ENCODE data around the gene KLK11. TPM values are rescaled to one million over a fixed set of nuclear protein-coding genes. Genes with fewer than 3 reads are reported as not detected.
"Not testable (repeated sequence)": the region's sequence is repeated elsewhere in the genome, so short reads cannot be mapped to it uniquely, and the experiment has no call there.

The KLK11 gene
- total RNA-seq, 1 donor from 2014 or later = 0.62 TPM

DNA sequence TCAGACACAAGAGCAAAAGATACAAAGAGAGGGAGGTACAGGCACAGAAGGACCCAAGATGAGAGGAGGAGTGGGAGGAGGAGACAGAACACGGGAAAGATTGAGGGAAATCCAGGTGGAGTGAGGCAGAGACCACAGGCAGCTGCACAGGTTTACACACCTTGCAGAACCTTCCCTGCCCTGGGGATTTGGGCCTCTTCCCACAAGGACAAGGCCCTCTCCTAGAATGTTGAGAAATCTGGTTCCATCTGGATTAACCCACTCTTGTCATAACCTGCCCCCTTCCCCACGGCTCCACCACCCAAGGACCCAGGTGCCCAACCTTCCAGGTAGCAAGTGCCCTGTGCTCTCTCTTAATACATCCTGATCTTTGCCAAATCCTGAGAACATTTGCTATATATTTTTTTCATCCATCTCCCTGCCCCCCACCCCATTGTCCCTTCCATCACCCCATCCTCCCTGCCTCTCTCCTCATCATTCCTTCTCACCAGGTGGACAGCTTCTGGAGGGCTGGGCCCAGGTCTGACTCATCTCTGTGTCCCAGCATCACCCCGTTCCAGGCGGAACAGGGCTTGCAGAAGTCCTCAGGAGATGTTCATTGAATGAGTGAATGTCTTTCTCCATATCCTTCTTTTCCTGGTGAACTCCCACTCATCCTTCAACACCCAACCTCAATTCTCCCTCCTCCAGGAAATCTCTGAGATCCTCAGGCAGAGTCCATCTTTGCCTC is 16.2 kb downstream of the KLK11 start:
- ATAC-seq = no peak
- DNase-seq = no peak
- intact Hi-C loops (cut with micrococcal nuclease) = no loop called here

DNA sequence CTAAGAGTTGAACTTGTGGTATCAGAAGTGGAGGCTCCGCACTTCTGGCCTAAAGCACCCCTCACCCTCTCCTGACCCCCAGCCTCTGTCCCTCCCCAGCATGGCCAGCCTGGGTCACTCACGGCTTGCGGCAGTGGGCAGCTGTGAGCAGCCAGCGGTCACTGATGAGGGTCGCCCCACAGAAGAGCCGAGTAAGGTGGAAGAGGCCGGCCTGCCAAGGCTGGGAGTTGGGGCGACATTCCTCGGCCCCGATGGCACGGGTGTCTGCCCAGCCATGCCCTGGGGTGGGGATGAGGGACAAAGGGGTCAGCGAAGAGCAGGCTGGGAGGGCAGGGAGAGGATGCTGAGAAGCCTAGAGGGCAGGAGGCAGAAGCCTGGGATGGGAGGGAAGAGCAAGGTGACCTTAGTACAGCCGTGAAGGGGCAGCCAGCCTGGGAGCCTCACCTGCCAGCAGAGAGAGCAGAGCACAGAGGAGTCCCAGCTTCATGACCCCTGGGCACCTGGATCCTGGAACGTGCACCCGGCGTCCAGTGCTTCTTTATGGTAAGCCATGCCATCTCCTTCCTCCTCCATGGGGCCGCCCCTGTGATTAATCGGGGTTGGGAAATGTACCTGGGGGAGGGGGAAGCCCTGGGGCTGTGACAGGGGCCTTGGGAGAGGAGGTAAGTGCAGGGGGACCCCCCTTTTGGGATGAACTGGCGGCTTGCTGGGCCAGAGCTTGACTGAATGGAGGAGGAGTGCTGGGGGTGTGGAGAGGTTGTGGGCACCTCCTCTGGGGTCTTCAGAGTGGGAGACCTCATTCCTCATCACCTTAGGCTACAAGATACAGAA is 17.1 kb downstream of the KLK11 start:
- DNase-seq (no peak), ATAC-seq (no peak)
- intact Hi-C loops (cut with micrococcal nuclease) = no loop called here

DNA sequence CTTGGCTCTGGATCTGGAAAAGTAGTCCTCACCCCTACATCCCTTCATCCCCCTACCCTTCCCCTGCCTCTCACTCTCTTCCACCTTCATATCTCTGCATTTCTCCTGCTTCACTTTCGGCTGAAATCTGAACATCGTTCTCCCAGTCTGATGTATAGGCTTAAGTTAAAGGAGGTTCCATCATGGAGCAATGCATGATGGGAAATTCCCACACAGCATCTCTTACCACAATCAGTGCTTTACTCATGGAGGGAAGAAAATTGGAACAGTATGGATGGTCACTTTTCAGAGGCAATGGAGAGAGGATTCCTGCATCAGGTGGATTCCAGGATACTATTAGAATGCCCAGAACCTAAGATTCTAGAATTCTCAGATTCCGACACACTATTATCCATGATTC is 18.9 kb downstream of the KLK11 start:
- intact Hi-C loops (cut with micrococcal nuclease) = no loop called here
- DNase-seq = no peak
- ATAC-seq = no peak

DNA sequence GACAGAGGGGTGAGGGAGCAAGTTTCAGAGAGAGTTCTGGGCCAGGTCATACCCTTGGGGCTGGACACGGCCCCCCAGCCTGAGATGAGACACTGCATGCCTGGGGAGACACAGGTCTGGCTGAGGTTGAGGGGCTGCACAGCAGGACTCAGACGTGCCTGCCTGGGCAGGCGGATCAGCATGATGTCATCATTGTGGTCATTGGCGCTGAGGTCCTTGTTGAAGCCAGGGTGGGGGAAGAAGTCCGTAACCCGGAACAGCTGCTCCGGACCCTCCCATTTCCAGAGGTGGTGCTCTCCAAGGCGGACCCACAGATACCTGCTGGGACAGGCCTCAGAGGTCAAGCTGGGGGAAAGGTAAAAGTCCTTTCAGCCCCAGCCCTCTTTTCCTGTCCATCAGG is 20.0 kb downstream of the KLK11 start:
- DNase-seq = no peak
- intact Hi-C loops (cut with micrococcal nuclease) = no loop called here
- ATAC-seq = no peak

DNA sequence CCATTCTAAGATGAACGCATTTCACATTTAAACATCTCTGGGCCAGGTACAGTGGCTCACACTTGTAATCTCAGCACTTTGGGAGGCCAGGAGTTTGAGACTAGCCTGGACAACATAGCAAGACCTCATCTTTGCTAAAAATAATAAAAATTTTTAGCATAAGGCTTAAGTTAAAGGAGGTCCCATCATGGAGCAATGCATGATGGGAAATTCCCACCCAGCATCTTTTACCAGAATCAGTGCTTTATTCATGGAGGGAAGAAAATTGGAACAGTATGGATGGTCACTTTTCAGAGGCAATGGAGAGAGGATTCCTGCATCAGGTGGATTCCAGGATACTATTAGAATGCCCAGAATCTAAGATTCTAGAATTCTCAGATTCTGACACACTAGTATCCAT is 21.2 kb downstream of the KLK11 start:
- ATAC-seq (no peak), DNase-seq (no peak)
- intact Hi-C loops (cut with micrococcal nuclease) = no loop called here

DNA sequence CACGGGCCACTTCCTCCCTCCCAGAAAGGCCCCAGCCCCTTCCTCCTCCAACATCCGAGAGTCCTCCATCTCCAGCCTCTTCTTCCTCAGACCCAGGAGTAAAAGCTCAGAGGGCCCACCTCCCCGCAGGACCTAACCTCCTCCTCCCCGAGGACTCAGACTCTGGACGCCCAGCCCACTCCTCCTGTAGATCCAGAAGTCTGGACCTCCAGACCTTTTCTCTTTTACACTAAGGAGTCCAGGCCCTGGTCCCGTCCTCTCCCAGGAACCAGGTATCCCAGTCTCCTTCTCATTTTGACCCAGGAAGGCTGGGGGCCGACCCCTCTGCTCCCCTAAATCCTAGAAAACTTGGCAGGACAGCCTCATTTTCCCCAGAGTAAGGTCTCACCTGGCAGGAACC is 23.1 kb downstream of the KLK11 start:
- DNase-seq = no peak
- intact Hi-C loops (cut with micrococcal nuclease) = no loop called here
- ATAC-seq = no peak

DNA sequence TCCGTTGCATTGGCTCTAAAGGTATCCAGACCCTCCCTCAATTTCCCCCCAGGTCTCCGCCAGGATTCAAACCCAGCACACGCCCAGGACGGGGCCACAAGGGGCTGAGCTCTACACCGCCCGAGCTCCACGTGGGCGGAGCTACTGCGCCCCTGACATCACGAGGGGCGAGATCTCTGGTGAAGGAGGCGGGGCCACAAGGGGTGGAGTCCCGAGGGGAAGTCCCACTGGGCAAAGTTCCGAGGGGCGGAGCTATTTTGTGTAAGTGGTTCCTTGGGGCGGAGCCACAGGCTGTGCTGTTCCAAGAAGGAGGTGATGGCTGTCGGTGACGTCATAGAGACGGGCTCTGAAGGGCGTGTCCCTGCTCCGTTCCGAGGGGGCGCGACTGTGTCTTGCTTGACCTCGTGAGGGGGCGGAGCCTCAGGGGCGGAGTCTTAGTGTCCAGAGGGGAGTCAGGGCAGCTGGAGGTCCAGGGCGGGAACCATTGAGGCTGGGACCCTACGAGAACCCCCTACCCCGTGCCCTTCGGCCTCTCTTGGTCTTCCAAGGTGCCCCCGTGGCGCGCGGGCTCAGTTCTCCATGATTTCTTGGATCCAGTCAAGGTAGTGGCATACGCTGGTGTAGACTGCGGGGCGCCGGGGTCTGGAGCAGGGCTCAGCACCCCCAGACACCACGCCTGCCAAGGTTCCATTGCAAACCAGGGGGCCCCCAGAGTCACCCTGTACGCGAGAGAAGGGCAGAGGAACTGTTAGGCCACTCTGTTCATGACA is 23.7 kb downstream of the KLK11 start:
- ATAC-seq (no peak), DNase-seq (no peak)
- intact Hi-C loops (cut with micrococcal nuclease) = no loop called here

DNA sequence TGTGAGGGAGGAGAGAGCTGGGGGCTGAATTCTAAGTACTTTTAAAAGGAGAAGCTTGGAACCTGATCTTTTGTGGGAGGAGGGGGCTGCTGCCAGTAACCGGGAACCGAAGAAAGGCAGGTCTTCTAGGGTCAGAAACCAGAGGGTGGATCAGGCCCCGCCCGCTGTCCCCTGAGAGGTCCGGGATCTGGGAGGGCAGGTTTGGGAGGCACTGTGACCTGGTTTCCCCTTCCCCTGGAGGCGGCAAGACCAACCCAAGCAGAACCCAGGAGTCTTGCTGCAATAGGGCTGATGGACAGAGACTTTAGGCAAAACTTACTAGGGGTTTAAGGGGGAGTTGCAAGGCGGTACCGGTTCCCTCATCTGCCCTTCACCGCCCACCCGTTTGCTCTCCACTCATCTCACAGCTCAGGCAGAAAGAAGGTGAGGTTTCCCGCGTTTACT is 24.3 kb downstream of the KLK11 start:
- no peak for ATAC-seq
- intact Hi-C loops (cut with micrococcal nuclease) = no loop called here

DNA sequence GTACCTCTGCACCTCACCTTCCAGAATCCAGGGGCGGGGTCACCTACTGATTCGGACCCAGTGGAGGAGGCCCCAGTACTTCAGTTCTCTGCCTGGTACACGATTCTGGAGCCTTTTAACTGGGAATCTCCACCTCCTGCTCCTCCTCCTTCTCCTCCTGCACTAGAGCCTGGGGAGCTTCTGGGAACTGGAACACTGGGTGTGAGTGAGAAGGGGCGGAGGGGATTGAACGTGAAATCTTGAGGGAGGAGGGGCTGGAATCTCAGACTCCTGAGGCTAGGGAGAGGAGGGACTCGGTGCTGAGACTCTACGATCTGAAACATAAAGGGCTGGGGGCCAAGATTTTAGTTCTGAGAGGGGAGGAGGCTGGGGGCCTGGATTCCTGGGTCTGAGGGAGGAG is 24.9 kb downstream of the KLK11 start, which contains the start of gene KLK8:
KLK8 (minus strand) TSS at position 90 of the 400 bp plus-strand sequence. CDS start 437 bp downstream, outside the sequence.
- intact Hi-C loops (cut with micrococcal nuclease) = no loop called here
- ATAC-seq (no peak), DNase-seq (no peak)

More for the DNA sequence above, 24.3 kb downstream of the KLK11 start:
- no peak for DNase-seq

DNA sequence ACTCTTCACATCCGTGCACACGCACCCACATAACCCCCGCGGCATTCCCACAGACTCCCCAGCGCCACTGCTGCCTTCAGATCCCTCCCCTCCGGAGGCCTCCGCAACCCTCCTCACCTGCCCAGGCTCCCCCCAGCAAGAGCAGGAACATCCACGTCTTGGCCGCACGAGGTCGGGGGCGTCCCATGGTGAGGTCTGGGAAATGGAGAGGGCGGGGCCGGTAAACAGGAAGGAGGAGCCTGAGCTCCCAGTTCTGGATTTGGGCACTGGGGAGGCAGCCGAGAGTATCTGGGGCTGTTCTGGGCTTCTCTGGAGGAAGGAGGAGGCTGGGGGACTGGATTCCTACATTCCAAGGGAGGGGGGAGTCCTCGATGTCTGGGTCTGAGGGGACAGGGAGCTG is 25.4 kb downstream of the KLK11 start:
- DNase-seq (no peak), ATAC-seq (no peak)
- intact Hi-C loops (cut with micrococcal nuclease) = no loop called here

DNA sequence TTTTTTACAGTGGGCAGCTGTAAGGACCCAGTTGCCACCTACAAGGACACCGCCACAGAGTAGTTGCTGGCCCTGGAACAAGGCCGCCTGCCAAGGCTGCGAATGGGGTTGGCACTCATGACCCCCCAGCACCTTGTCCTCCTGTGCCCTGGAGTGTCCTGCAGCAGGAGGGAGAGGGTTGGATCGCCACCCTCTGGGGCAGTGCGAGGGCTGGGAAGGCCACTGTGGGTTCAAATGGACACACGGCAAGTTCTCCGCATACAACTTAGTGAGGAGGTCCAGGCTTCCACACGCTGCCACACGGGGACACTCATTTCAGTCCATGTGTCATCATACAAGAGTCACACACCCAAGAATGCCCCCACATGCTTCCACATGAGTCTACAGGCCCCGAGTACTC is 26.0 kb downstream of the KLK11 start:
- ATAC-seq (no peak), DNase-seq (no peak)
- intact Hi-C loops (cut with micrococcal nuclease) = no loop called here

DNA sequence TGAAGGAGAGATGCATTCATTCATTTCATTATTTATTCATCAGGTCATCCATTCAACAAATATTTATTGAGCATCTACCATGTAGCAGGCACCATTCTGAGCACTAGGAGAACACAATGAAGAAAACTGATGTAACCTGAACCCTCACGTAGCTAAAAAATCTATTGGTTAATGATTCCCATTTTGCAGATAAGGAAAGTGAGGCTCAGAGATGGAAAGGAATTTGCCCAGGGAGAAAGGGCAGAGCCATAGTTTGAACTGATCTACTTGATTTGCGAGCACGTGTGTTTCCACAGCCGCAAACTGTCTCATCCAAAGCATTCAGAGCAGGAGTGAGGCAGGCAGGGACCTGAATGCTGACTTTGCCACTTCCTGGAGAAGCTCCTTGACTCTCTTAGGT is 27.7 kb downstream of the KLK11 start:
- ATAC-seq = no peak
- DNase-seq = no peak
- intact Hi-C loops (cut with micrococcal nuclease) = no loop called here

DNA sequence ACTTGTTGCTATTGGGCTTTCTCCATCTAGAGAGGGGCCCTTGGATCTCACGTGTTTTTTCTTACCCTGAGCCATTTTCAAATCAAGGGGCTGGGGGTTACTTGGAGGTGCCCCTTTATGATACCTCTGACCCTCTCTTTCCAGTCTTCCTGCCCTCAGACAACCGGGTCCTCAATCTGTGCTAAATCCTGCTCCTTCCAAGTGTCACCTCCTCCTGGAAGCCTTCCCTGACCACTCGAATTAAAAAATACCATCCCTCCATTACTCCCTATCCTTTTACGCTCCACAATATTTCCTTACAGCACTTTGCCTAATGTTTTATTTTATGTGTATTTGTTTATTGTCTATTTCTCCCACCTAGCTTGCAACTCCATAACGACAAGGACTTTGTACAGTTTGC is 28.4 kb downstream of the KLK11 start:
- intact Hi-C loops (cut with micrococcal nuclease) = no loop called here
- DNase-seq = no peak
- no peak for ATAC-seq

DNA sequence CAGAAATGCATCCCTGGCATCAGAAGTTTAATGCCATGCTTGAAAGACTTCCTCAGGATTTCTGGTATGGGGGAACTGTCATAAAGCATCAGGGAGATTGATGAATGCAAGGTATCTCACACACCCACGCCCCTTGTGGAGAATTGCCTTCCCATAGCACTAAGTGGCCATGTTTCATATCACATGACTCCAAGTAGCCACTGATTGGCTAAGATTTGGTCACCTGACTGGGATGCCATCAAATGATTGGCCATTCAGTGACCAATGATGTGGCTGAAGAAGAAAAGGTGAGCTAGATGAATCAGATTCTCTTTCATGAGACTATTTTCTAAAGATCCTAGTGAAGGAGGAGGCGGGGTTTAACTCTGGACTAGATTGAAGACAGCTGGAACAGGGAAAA is 32.3 kb downstream of the KLK11 start:
- DNase-seq (no peak), ATAC-seq (no peak)
- intact Hi-C loops (cut with micrococcal nuclease) = no loop called here

DNA sequence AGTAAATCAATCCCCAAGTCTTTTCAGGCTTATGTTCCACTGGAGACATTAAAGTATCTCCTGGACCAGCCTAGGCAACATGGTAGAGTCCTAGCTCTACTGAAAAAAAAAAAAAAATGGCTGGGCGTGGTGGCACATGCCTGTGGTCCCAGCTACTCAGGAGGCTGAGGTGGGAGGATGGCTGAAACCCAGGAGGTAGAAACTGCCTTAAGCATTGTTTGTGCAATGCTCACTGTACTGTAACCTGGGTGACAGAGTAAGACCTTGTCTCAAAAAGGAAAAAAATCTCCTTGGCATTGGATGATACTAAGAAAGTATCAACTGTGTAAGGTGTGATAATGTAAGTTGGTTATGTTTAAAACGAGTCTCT is 33.8 kb downstream of the KLK11 start:
- ATAC-seq (no peak), DNase-seq (no peak)
- intact Hi-C loops (cut with micrococcal nuclease) = no loop called here

DNA sequence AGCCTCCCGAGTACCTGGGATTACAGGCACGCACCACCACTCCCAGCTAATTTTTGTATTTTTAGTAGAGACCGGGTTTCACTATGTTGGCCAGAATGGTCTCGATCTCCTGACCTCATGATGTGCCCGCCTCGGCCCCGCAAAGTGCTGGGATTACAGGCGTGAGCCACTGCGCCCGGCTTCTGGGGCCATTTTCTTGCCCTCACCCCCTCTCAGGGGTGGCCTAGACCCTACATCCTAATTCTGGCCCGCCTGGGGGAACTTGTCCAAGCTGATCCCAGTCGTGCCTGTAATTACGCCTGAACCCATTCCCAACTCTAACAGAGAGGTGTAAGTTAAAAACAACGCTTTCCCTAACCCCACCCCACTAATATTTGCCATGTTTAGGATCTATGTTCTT is 42.0 kb downstream of the KLK11 start:
- intact Hi-C loops (cut with micrococcal nuclease); DNase-seq; ATAC-seq: not testable (repeated sequence)

DNA sequence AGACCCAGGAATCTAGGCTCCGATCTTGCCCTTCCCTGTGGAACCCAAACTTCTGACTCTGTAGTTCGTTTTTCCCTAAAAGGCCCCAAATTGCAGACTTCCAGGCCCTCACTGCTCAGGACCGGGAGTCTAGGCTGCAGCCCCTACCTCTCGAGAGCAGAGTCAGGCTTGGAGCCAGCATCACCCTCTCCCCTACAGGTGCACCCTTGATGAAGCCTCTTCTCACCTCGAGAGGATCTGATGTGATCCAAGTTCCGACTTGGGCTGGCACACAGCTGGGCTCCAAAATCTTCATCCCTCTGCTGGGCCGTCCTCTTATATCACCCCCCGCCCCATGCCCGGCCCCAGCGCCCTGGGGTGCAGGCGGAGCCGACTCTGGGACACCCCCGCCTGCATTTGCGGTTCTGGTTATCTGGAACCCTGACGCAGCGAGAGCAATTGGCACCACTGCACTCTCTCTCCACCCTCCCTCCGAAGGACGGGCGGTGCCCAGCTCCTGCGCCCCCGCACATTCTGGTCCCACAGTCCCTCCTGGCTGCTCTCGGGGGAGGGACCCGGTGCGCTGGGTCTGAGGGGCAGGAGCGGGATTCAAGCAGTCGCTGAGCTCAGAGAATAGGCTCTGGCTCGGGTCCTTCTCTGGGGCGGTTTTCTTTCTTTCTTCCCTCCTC is 42.7 kb downstream of the KLK11 start, which contains the start of gene KLK7:
KLK7 (minus strand) TSS at position 293 of the 668 bp plus-strand sequence. CDS start 1,518 bp downstream, outside the sequence.
- intact Hi-C loops (cut with micrococcal nuclease) = no loop called here
- no peak for ATAC-seq

DNA sequence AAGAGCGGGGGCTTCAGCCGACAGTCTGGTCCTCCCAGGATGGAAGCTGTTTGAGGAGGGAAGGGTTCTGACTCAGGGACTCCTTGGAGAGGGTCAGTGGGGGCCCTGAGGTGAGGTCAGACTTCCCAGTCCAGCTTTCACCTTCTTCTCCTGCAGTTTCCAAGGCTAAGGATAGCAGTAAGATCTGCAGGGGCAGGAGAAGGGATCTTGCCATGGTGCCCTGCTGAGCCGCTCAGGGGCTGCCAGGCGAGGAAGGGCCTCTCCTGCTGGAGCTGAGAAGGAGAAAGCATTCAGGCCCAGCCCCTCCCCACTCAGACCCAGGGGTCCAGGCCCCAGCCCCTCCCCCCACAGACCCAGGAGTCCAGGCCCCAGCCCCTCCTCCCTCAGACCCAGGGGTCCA is 44.2 kb downstream of the KLK11 start:
- ATAC-seq = no peak
- intact Hi-C loops (cut with micrococcal nuclease) = no loop called here
- DNase-seq = no peak

More for the DNA sequence above, 42.7 kb downstream of the KLK11 start, which contains the start of gene KLK7:
- DNase-seq = no peak

DNA sequence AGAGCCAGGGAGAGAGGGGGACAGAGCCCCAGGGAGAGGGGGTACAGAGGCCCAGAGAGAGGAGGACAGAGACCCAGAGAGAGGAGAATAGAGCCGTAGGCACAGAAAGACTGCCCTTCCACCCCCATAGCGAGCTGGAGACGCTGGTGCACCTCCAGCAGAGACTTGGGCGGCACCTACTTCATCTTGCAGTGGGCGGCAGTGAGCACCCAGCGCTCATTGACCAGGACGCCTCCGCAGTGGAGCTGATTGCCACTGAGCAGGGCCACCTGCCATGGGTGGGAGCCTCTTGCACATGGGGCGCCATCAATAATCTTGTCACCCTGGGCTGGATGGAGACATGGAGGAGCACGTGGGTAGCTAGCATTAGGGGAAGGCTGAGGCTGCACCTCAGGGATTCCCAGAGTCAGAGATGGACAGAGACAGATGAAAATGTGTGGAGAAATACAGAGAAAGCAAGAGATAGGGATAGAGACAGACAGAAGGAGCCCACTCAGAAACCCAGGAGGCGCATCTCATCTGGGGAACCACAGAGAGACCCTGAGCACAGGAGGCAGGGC is 44.7 kb downstream of the KLK11 start:
- DNase-seq (no peak), ATAC-seq (no peak)
- intact Hi-C loops (cut with micrococcal nuclease) = no loop called here
